Neural progenitor cell (in vitro differentiated cells): ENCODE results near the gene PIP4K2A. TPM values are rescaled to one million over a fixed set of nuclear protein-coding genes. Genes with fewer than 3 reads are reported as not detected.
"Not testable (repeated sequence)": the region's sequence is repeated elsewhere in the genome, so short reads cannot be mapped to it uniquely, and the experiment has no call there.

Experiments used
- DNase-seq: peaks from one replicate; pipeline ENCODE4 v3.0.0-alpha.2; 2016; ENCODE audit warnings: low spot score
- H2AFZ ChIP-seq: fragments of 200-600 bp; sonication (generic); replicated peaks from 2 replicates; pipeline ENCODE4 v1.6.1; 2016; ENCODE audit warnings: antibody characterized with exemption
- H3F3A ChIP-seq: fragments of 200-600 bp; sonication (generic); 2 replicates; pipeline ENCODE4 v1.6.1; 2016; ENCODE audit warnings: antibody characterized with exemption, low read depth
- H3K27ac ChIP-seq: fragments of 200-600 bp; sonication (generic); 2 replicates; pipeline ENCODE4 v1.5.1; 2016; ENCODE audit warnings: mild to moderate bottlenecking
- H3K27me3 ChIP-seq: fragments of 200-600 bp; sonication (generic); 2 replicates; pipeline ENCODE4 v1.6.1; 2016; ENCODE audit warnings: mild to moderate bottlenecking, moderate library complexity
- H3K36me3 ChIP-seq: fragments of 200-600 bp; sonication (generic); 2 replicates; pipeline ENCODE4 v1.5.1; 2016
- H3K4me1 ChIP-seq: fragments of 200-600 bp; sonication (generic); 2 replicates; pipeline ENCODE4 v1.6.1; 2016; ENCODE audit warnings: mixed run types
- H3K4me2 ChIP-seq: fragments of 200-600 bp; sonication (generic); 2 replicates; pipeline ENCODE4 v1.6.1; 2016
- H3K4me3 ChIP-seq: fragments of 200-600 bp; sonication (generic); 2 replicates; pipeline ENCODE4 v1.5.1; 2016
- H3K79me2 ChIP-seq: fragments of 200-600 bp; sonication (generic); 2 replicates; pipeline ENCODE4 v1.6.1; 2016; ENCODE audit warnings: low read depth
- H3K9ac ChIP-seq: fragments of 200-600 bp; sonication (generic); 2 replicates; pipeline ENCODE4 v1.6.1; 2016
- H3K9me3 ChIP-seq: fragments of 200-600 bp; sonication (generic); 2 replicates; pipeline ENCODE4 v1.5.1; 2016; ENCODE audit warnings: low read depth
- H4K20me1 ChIP-seq: fragments of 200-600 bp; sonication (generic); 2 replicates; pipeline ENCODE4 v1.6.1; 2016; ENCODE audit warnings: low read depth
- H3K27ac Mint-ChIP-seq: 3 replicates; pipeline ENCODE4 v1.8.0; 2021; ENCODE audit warnings: mixed read lengths
- H3K27me3 Mint-ChIP-seq: 2 replicates; pipeline ENCODE4 v1.8.0; 2022; ENCODE audit warnings: low read depth, mild to moderate bottlenecking, inconsistent platforms, moderate library complexity, mixed read lengths; ENCODE audit not compliant: insufficient read depth
- H3K36me3 Mint-ChIP-seq: 3 replicates; pipeline ENCODE4 v1.8.0; 2021; ENCODE audit warnings: mixed read lengths
- H3K4me1 Mint-ChIP-seq: 3 replicates; pipeline ENCODE4 v1.8.0; 2021; ENCODE audit warnings: mixed read lengths
- H3K4me3 Mint-ChIP-seq: 3 replicates; pipeline ENCODE4 v1.8.0; 2021; ENCODE audit warnings: mild to moderate bottlenecking, moderate library complexity, mixed read lengths
- H3K9me3 Mint-ChIP-seq: 3 replicates; pipeline ENCODE4 v1.8.0; 2020; ENCODE audit warnings: mixed read lengths
- CTCF ChIP-seq: fragments of 200-600 bp; sonication (generic); IDR thresholded peaks from 2 replicates; pipeline ENCODE4 v1.5.1; 2017; ENCODE audit warnings: antibody characterized with exemption, mild to moderate bottlenecking
- EZH2 ChIP-seq: fragments of 200-600 bp; sonication (generic); IDR thresholded peaks from 2 replicates; pipeline ENCODE4 v1.6.1; 2017; ENCODE audit warnings: antibody characterized with exemption, mild to moderate bottlenecking, moderate library complexity
- EZH2phosphoT487 ChIP-seq: fragments of 200-600 bp; sonication (generic); IDR thresholded peaks from 2 replicates; pipeline ENCODE4 v1.6.1; 2017; ENCODE audit warnings: antibody characterized with exemption
- total RNA-seq: library from RNA; depleted of rRNA; stranded (reverse); fragments of >200 nt; gene quantifications from 2 replicates; pipeline ENCODE4 v1.2.3, GENCODE V29; 2015; ENCODE audit warnings: low replicate concordance

The PIP4K2A gene
- total RNA-seq, 1 donor from 2014 or later, result 37.6 TPM

- H3K27me3 Mint-ChIP-seq, H3K27ac Mint-ChIP-seq, H4K20me1 ChIP-seq: not testable (repeated sequence)
These were observed 206.2 kb downstream of the PIP4K2A start for GRCh38 chr10:22508214-22508613.

GRCh38 chr10:22505911-22506685 lies 208.3 kb downstream of the PIP4K2A start:
- no peaks in the 10 kb centered on the region for H3F3A ChIP-seq
- no peaks in the 10 kb centered on the region for H4K20me1 ChIP-seq
- no peaks in the 10 kb centered on the region for H3K36me3 ChIP-seq
- no peaks in the 10 kb centered on the region for H3K27me3 ChIP-seq
- no peaks in the 10 kb centered on the region for H3K79me2 ChIP-seq
- DNase-seq, result no peak
- Mint-ChIP-seq H3K27ac (no peak overlapping the region), H3K27me3 (peaks cover 6% of the 10 kb centered on the region), H3K4me1 (peaks cover 14% of the 10 kb centered on the region), H3K36me3 (peaks cover 3% of the 10 kb centered on the region), H3K9me3 (peaks cover 15% of the 10 kb centered on the region), H3K4me3 (no peak overlapping the region)
- no peak overlapping the region for H2AFZ ChIP-seq
- H3K4me1 ChIP-seq, result peaks cover 5% of the 10 kb centered on the region
- H3K4me2 ChIP-seq, result no peak overlapping the region
- peaks cover 5% of the 10 kb centered on the region for H3K9me3 ChIP-seq
- no peak overlapping the region for H3K9ac ChIP-seq
- no peak overlapping the region for H3K27ac ChIP-seq
- TF ChIP-seq CTCF (no peak), EZH2 (no peak), EZH2phosphoT487 (no peak)
- no peak overlapping the region for H3K4me3 ChIP-seq

More at GRCh38 chr10:22508214-22508613, 206.2 kb downstream of the PIP4K2A start:
- H3K36me3 ChIP-seq, H3K4me3 Mint-ChIP-seq, H3K79me2 ChIP-seq, H3K9ac ChIP-seq, H3K4me2 ChIP-seq, H3K27ac ChIP-seq, H3K27me3 ChIP-seq, DNase-seq, H3K4me1 ChIP-seq, H2AFZ ChIP-seq, H3K4me3 ChIP-seq, H3K36me3 Mint-ChIP-seq, H3K4me1 Mint-ChIP-seq, H3K9me3 ChIP-seq: not testable (repeated sequence)
- H3F3A ChIP-seq, result peaks cover 11% of the 10 kb centered on the region
- peaks cover 28% of the 10 kb centered on the region for H3K9me3 Mint-ChIP-seq

GRCh38 chr10:22504766-22505165 lies 209.6 kb downstream of the PIP4K2A start:
- H3K27ac ChIP-seq, result no peak overlapping the region
- Mint-ChIP-seq H3K4me1 (peaks cover 17% of the 10 kb centered on the region), H3K27me3 (peaks cover 6% of the 10 kb centered on the region), H3K4me3 (no peak overlapping the region), H3K9me3 (peaks cover 11% of the 10 kb centered on the region), H3K36me3 (no peaks in the 10 kb centered on the region), H3K27ac (no peak overlapping the region)
- no peak for DNase-seq
- no peak overlapping the region for H3K4me2 ChIP-seq
- no peak for TF ChIP-seq EZH2
- TF ChIP-seq CTCF, result no peak
- TF ChIP-seq EZH2phosphoT487, result no peak
- H3K4me3 ChIP-seq, result no peak overlapping the region
- no peaks in the 10 kb centered on the region for H4K20me1 ChIP-seq
- H3K9ac ChIP-seq, result no peak overlapping the region
- peaks cover 8% of the 10 kb centered on the region for H3K4me1 ChIP-seq
- no peaks in the 10 kb centered on the region for H3K27me3 ChIP-seq
- H2AFZ ChIP-seq, result no peak overlapping the region
- no peaks in the 10 kb centered on the region for H3F3A ChIP-seq
- no peaks in the 10 kb centered on the region for H3K36me3 ChIP-seq
- H3K9me3 ChIP-seq, result peaks cover 5% of the 10 kb centered on the region
- H3K79me2 ChIP-seq, result no peaks in the 10 kb centered on the region

- H3K9me3 Mint-ChIP-seq, result peaks cover under 1% of the 10 kb centered on the region
- Histone ChIP-seq H3K4me1 (peaks cover 8% of the 10 kb centered on the region), H4K20me1 (no peaks in the 10 kb centered on the region), H3K9me3 (no peaks in the 10 kb centered on the region), H3K9ac (no peak overlapping the region), H3K27ac (no peak overlapping the region), H3K4me3 (no peak overlapping the region), H3K36me3 (no peaks in the 10 kb centered on the region), H3K79me2 (no peaks in the 10 kb centered on the region), H2AFZ (no peak overlapping the region), H3K27me3 (no peaks in the 10 kb centered on the region), H3K4me2 (no peak overlapping the region), H3F3A (no peaks in the 10 kb centered on the region)
- no peak for TF ChIP-seq CTCF
- TF ChIP-seq EZH2phosphoT487, result no peak
- TF ChIP-seq EZH2, result no peak
- H3K4me3 Mint-ChIP-seq, result no peak overlapping the region
- no peaks in the 10 kb centered on the region for H3K36me3 Mint-ChIP-seq
- H3K27ac Mint-ChIP-seq, result peak overlapping the region; percentile 25
- no peak for DNase-seq
- H3K27me3 Mint-ChIP-seq, result peaks cover 5% of the 10 kb centered on the region
- H3K4me1 Mint-ChIP-seq, result peaks cover 17% of the 10 kb centered on the region
These were observed 210.9 kb downstream of the PIP4K2A start for GRCh38 chr10:22503315-22504088.
